Peyer's patch (tissue), 4 donors: Measurements from ENCODE around the gene SPIB. TPM values are rescaled to one million over a fixed set of nuclear protein-coding genes. Genes with fewer than 3 reads are reported as not detected.

Experiments
- DNase-seq, 3 donors: peaks; one replicate each; pipeline ENCODE4 v3.0.0-alpha.2; 2017 to 2019
- H3K27ac ChIP-seq, 4 donors: fragments of 200-600 bp; sonication (generic); one replicate each; pipeline ENCODE4 v1.5.1; 2016 to 2019
- H3K27me3 ChIP-seq, 2 donors: fragments of 200-600 bp; sonication (generic); one replicate each; pipeline ENCODE4 v1.5.1; 2019
- H3K36me3 ChIP-seq, 3 donors: fragments of 200-600 bp; sonication (generic); one replicate each; pipeline ENCODE4 v1.5.1; 2016 to 2019
- H3K4me1 ChIP-seq, 4 donors: fragments of 200-600 bp; sonication (generic); one replicate each; pipeline ENCODE4 v1.5.1; 2016 to 2019
- H3K4me3 ChIP-seq, 4 donors: fragments of 200-600 bp; sonication (generic); 1 replicate in 3 of 4; 2 replicates in 1 of 4; pipeline ENCODE4 v1.5.1; 2016 to 2019; ENCODE audit warnings: mild to moderate bottlenecking in 1 of 4
- H3K9me3 ChIP-seq, 4 donors: fragments of 200-600 bp; sonication (generic); one replicate each; pipeline ENCODE4 v1.5.1; 2016 to 2019; ENCODE audit warnings: mild to moderate bottlenecking in 1 of 4
- POLR2A ChIP-seq, 2 donors: fragments of 450-650 bp; IDR thresholded peaks; one replicate each; pipeline ENCODE4 v1.5.1; 2017; ENCODE audit warnings: antibody characterized with exemption in 2 of 2, mild to moderate bottlenecking in 2 of 2, moderate library complexity in 2 of 2
- total RNA-seq, 4 donors: library from RNA; depleted of rRNA; stranded (reverse); fragments of >200 nt; gene quantifications; one replicate each; pipeline ENCODE4 v1.1.0, GENCODE V29; 2016
- TF ChIP-seq, protein P1 (sequence below), 6 experiments: fragments of 450-650 bp in 4 of 6; fragments of 200-600 bp in 2 of 6; sonication (generic) in 1 of 6; IDR thresholded peaks; one replicate each; pipeline ENCODE4 v1.5.1; 2017 to 2019; ENCODE audit warnings: antibody characterized with exemption in 6 of 6, mild to moderate bottlenecking in 3 of 6, moderate library complexity in 1 of 6

Gene SPIB
- total RNA-seq = 10 to 100 TPM; 20.3 to 62.7 (median 24.4) TPM

DNA sequence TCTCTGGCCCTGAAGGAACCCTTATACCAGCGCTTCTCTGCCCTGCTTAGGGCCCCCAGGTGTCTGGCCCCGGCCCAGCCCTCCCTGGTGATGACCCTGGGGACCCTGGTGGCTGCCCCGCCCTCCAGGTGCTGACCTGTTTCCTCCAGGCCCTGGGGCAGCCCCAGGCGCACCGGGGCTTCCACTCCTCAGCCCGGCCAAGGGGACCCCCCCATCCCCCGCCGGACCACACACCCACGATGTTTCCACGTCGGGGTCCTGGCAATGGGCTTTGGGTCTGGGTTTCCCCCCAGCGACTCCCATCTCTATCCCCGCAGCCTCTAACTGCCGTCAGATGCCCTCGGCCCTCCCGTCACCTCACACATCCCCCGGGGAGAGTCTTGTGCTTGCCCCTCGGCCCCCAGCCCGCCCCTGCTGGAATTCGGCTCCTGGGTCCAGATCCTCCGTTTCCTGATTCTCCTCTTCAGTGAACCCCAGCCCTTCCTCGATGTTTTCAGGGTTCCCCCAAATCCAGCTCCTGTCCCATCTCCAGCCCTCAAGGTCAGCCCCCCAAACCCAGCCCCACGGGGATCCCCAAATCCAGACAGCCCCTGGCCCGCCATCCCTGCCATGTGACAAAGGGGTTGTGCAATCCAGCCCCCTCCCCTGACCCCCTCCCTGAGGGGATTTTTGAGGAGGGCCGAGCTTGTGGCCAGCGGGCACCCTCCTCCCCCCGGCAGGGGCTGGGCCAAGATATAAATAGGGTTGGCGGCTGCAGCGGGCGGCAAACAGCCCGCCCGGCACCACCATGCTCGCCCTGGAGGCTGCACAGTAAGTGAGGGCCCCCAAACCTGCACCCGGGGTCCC, at the start of gene SPIB:
Gene SPIB (plus strand): TSS at position 763 of the 846 bp plus-strand sequence. CDS start 25 bp downstream, at position 788.
- H3K27me3 ChIP-seq = peaks cover 0 to 8% of the 10 kb centered on the region in 2 donors
- no peaks in the 10 kb centered on the region for H3K36me3 ChIP-seq
- TF ChIP-seq, protein P1, sequence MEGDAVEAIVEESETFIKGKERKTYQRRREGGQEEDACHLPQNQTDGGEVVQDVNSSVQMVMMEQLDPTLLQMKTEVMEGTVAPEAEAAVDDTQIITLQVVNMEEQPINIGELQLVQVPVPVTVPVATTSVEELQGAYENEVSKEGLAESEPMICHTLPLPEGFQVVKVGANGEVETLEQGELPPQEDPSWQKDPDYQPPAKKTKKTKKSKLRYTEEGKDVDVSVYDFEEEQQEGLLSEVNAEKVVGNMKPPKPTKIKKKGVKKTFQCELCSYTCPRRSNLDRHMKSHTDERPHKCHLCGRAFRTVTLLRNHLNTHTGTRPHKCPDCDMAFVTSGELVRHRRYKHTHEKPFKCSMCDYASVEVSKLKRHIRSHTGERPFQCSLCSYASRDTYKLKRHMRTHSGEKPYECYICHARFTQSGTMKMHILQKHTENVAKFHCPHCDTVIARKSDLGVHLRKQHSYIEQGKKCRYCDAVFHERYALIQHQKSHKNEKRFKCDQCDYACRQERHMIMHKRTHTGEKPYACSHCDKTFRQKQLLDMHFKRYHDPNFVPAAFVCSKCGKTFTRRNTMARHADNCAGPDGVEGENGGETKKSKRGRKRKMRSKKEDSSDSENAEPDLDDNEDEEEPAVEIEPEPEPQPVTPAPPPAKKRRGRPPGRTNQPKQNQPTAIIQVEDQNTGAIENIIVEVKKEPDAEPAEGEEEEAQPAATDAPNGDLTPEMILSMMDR (IDR thresholded peaks at IDR 0.05) = no peak
- no peak for TF ChIP-seq POLR2A (IDR thresholded peaks at IDR 0.05)
- H3K27ac ChIP-seq = peak within 1 kb of the TSS in 2 of 4 donors; percentile 80 to 88
- H3K4me1 ChIP-seq = peaks cover 0 to 26% (median 9%) of the 10 kb centered on the region in 4 donors
- no peaks in the 10 kb centered on the region for H3K9me3 ChIP-seq
- peak in 2 of 3 donors; percentile 74 to 78 for DNase-seq
- peak within 1 kb of the TSS in 3 of 4 donors; percentile 14 to 57 (median 56) for H3K4me3 ChIP-seq

DNA sequence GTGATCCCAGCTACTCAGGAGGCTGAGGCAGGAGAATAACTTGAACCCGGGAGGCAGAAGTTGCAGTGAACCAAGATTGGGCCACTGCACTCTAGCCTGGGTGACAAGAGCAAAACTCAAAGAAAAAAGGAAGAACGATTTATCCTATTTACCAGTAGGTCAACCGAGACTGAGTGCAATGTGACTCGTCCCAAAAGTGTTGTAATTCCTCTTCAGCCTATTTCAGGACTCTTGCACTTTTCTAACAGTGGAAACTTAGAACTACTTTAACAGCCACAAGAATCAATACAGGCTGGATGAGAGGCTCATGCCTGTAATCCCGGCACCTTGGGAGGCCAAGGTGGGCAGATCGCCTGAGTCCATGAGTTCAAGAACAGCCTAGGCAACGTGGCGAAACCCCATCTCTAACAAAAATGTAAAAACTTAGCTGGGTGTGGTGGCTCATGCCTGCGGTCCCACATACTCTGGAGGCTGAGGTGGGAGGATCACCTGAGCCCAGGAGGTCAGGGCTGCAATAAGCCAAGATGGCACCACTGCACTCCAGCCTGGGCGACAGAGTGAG, 46.7 kb upstream of the SPIB start:
- Histone ChIP-seq H3K9me3 (no peaks in the 10 kb centered on the region), H3K4me3 (no peak overlapping the region), H3K27ac (no peak overlapping the region), H3K36me3 (no peaks in the 10 kb centered on the region), H3K4me1 (peaks cover 0 to 4% (median 2%) of the 10 kb centered on the region in 4 donors), H3K27me3 (no peaks in the 10 kb centered on the region)
- DNase-seq = no peak
- TF ChIP-seq, protein P1 (IDR thresholded peaks at IDR 0.05) = no peak
- TF ChIP-seq POLR2A (IDR thresholded peaks at IDR 0.05) = no peak

DNA sequence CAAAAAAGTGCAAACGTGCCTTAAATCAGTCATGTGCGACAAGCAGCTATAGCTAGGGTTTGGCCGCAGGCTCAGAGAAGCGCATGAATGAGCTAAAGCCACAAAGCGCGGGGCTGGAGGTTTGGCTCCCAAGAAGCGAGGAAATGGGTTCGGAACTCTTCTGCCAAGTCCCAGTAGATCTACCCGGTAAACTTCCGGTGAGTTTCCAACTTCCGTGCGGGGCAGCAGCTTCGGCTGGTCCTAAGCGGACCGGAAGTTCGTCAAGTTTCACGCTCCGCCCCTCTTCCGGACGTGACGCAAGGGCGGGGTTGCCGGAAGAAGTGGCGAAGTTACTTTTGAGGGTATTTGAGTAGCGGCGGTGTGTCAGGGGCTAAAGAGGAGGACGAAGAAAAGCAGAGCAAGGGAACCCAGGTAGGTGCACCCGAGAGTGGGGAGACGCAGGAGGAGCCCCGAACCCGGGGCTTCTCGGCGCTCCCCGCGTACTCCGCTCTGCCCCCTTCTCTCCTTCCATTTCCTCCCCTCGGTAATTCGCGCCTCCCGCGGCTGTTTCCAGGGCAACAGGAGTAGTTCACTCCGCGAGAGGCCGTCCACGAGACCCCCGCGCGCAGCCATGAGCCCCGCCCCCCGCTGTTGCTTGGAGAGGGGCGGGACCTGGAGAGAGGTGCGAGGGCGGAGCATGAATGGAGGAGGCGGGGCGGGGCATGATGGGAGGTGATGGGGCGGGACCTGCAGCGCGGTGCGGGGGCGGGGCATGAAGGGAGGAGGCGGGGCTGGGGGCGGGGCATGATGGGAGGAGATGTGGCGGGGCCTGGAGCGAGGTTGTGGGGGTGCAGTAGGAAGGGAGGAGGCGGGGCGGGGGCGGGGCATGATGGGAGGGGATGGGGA, 42.3 kb upstream of the SPIB start, which contains the start of gene NR1H2:
Gene NR1H2 (plus strand): TSS at position 292 of the 885 bp plus-strand sequence. CDS start 1,149 bp downstream, outside the sequence.
- Histone ChIP-seq H3K27me3 (no peaks in the 10 kb centered on the region), H3K4me3 (peak within 1 kb of the TSS; percentile 70 to 92 (median 76)), H3K27ac (peak within 1 kb of the TSS; percentile 94 to 99 (median 98)), H3K9me3 (no peaks in the 10 kb centered on the region), H3K4me1 (peaks cover 0 to 4% (median 2%) of the 10 kb centered on the region in 4 donors), H3K36me3 (peaks cover 0 to 41% (median 0%) of the 10 kb centered on the region in 3 donors)
- peak; percentile 93 to 98 (median 95) for DNase-seq
- peak; percentile 66 to 74 for TF ChIP-seq POLR2A (IDR thresholded peaks at IDR 0.05)
- TF ChIP-seq, protein P1 (IDR thresholded peaks at IDR 0.05) = no peak

DNA sequence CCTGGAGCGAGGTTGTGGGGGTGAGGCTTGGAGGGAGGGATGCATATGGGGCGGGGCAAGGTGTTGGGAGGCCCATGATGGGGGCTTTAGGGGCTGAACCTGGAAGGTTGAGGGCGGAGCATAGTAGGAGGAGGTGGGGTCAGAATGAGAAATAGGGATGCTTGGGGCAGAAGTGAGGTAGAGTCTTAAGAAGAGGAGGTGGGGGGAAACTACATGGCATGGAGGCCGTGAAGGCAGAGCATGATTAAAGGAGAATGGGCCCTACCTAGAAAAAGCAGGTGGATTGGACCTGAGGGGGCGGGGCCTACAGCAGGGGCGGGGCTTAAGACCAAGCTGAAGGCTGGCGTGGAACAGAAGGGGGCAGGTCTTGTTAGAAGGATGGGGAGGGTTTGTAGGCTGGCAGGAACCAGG, 41.7 kb upstream of the SPIB start:
- Histone ChIP-seq H3K4me3 (peak overlapping the region; percentile 70 to 92 (median 76)), H3K27ac (peak overlapping the region; percentile 94 to 99 (median 98))

More for the DNA sequence above, 41.7 kb upstream of the SPIB start:
- TF ChIP-seq, protein P1 (IDR thresholded peaks at IDR 0.05) = no peak
- no peak for TF ChIP-seq POLR2A (IDR thresholded peaks at IDR 0.05)
- Histone ChIP-seq H3K9me3 (no peaks in the 10 kb centered on the region), H3K36me3 (peaks cover 0 to 47% (median 0%) of the 10 kb centered on the region in 3 donors), H3K27me3 (no peaks in the 10 kb centered on the region), H3K4me1 (peaks cover 0 to 4% (median 2%) of the 10 kb centered on the region in 4 donors)
- peak; percentile 42 to 80 (median 72) for DNase-seq
